ENCODE results near the gene DNAJC12. TPM values are rescaled to one million over a fixed set of nuclear protein-coding genes. Genes with fewer than 3 reads are reported as not detected.

Gene DNAJC12
- total RNA-seq, 4 donors from 2014 or later: 8.6 to 15.0 (median 11.9) TPM

DNA sequence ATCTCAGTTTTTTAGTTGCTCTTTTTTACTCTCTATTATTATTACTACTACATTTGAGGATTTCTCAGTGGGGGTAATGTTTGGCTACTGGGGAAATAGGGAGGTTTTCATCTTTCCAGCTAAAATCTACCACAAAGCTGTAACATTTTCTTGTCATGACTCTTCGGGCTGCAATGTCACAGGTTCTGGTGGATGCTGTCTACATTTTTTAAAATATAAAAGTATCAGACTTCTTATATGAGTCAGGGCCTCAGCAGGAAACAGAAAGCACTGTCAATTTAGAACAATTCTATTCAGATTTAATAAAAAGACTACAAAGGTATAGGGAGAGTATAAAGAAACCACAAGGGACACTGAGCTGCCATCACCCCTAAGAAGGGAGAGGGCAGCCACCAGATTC lies 61.6 kb downstream of the DNAJC12 start:
- Histone ChIP-seq H3K4me3 (no peak overlapping the region), H3K9me3 (no peaks in the 10 kb centered on the region), H3K4me1 (peaks cover 0 to 5% of the 10 kb centered on the region in 2 donors), H3K27ac (no peak overlapping the region), H3K27me3 (no peaks in the 10 kb centered on the region), H3K36me3 (no peaks in the 10 kb centered on the region)
- ATAC-seq (no peak), DNase-seq (no peak)
- intact Hi-C loops (cut with DNase I; ENCODE audit: low total_unique reads) (no loop called here), in situ Hi-C loops (cut with MboI; ENCODE audit: low sequenced_read_pairs in 4 of 4) (loop anchor here in 1 of 4 donors (5.0 kb wide), 1 partner anchor 79 kb away; the partner anchor contains the start of gene CTNNA3)
- TF ChIP-seq CTCF (IDR thresholded peaks at IDR 0.05 in 4 of 5, conservative IDR thresholded peaks at IDR 0.05 in 1 of 5) (no peak), POLR2A (IDR thresholded peaks at IDR 0.05) (no peak)

- Histone ChIP-seq H3K27me3 (no peaks in the 10 kb centered on the region), H3K4me3 (no peak overlapping the region), H3K27ac (no peak overlapping the region), H3K4me1 (peaks cover 0 to 5% of the 10 kb centered on the region in 2 donors), H3K36me3 (no peaks in the 10 kb centered on the region), H3K9me3 (no peaks in the 10 kb centered on the region)
- intact Hi-C loops (cut with DNase I; ENCODE audit: low total_unique reads) (no loop called here), in situ Hi-C loops (cut with MboI; ENCODE audit: low sequenced_read_pairs in 4 of 4) (loop anchor here in 1 of 4 donors (5.0 kb wide), 1 partner anchor 78 kb away; the partner anchor contains the start of gene CTNNA3)
- DNase-seq (no peak), ATAC-seq (no peak)
- TF ChIP-seq POLR2A (IDR thresholded peaks at IDR 0.05) (no peak), CTCF (IDR thresholded peaks at IDR 0.05 in 4 of 5, conservative IDR thresholded peaks at IDR 0.05 in 1 of 5) (no peak)
Observed at GRCh38 chr10:67775279-67775678, 62.7 kb downstream of the DNAJC12 start.

DNA sequence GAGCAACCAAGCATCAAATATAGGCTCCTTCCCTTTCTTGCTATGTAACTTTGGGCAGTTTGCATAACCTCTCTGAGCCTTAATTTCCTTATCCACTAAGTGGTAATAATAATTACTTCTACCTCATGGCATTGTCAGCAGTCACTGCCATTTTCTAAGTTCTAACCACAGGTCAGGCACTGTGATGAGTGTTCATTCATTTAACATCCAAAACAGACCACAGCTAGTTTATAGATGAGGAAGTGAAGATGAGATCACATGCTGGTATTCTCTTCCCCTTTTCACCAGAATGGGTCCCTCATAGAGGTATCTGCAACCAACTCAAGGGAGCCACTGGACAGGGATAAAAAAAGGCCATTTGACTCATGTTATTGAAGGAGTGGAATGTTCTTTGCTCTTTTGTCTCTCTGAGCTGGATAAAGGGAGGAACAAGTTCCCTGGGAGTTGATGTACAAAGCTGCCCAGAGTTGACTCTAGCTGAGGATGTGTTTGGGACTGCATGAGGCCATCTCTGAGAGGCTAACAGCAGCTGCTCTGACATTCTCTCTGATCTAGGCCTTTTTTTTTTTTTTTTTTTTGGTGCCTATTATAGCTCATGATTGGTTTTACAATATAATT lies 65.0 kb downstream of the DNAJC12 start:
- ATAC-seq (no peak), DNase-seq (no peak)
- no peaks in the 10 kb centered on the region for H3K9me3 ChIP-seq
- intact Hi-C loops (cut with DNase I; ENCODE audit: low total_unique reads) (no loop called here), in situ Hi-C loops (cut with MboI; ENCODE audit: low sequenced_read_pairs in 4 of 4) (no loop called here)
- TF ChIP-seq CTCF (IDR thresholded peaks at IDR 0.05 in 4 of 5, conservative IDR thresholded peaks at IDR 0.05 in 1 of 5): no peak
- no peak for TF ChIP-seq POLR2A (IDR thresholded peaks at IDR 0.05)
- H3K27ac ChIP-seq: no peak overlapping the region
- no peak overlapping the region for H3K4me3 ChIP-seq
- H3K36me3 ChIP-seq: no peaks in the 10 kb centered on the region
- no peaks in the 10 kb centered on the region for H3K27me3 ChIP-seq
- H3K4me1 ChIP-seq: no peaks in the 10 kb centered on the region

DNA sequence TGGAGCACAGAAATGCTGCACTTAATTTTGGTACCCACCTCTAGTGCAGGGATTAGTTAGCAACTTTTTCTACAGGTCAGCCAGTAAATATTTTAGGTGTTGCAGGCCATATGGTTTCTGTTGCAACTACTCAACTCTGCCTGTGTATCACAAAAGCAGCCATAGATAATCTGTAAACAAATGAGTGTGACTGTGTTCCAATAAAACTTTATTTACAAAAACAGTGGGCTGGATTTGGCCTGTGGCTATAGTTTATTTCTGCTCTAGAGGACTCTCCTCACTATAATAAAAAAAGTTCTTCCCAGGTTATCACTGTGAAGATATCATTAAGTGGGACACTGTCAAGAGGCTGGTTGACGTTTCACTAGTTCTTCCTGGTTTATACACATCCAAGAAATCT lies 65.8 kb downstream of the DNAJC12 start:
- DNase-seq: no peak
- in situ Hi-C loops (cut with MboI; ENCODE audit: low sequenced_read_pairs in 4 of 4): no loop called here
- TF ChIP-seq CTCF (IDR thresholded peaks at IDR 0.05 in 4 of 5, conservative IDR thresholded peaks at IDR 0.05 in 1 of 5): no peak
- TF ChIP-seq POLR2A (IDR thresholded peaks at IDR 0.05): no peak
- ATAC-seq: no peak
- intact Hi-C loops (cut with DNase I; ENCODE audit: low total_unique reads): no loop called here
- no peaks in the 10 kb centered on the region for H3K27me3 ChIP-seq
- H3K36me3 ChIP-seq: no peaks in the 10 kb centered on the region
- no peaks in the 10 kb centered on the region for H3K9me3 ChIP-seq
- no peak overlapping the region for H3K4me3 ChIP-seq
- H3K27ac ChIP-seq: no peak overlapping the region
- H3K4me1 ChIP-seq: no peaks in the 10 kb centered on the region

- Histone ChIP-seq H3K36me3 (no peaks in the 10 kb centered on the region), H3K27me3 (no peaks in the 10 kb centered on the region), H3K4me1 (no peaks in the 10 kb centered on the region), H3K27ac (no peak overlapping the region), H3K4me3 (no peak overlapping the region), H3K9me3 (no peaks in the 10 kb centered on the region)
- TF ChIP-seq POLR2A (IDR thresholded peaks at IDR 0.05) (no peak), CTCF (IDR thresholded peaks at IDR 0.05 in 4 of 5, conservative IDR thresholded peaks at IDR 0.05 in 1 of 5) (no peak)
- intact Hi-C loops (cut with DNase I; ENCODE audit: low total_unique reads) (no loop called here), in situ Hi-C loops (cut with MboI; ENCODE audit: low sequenced_read_pairs in 4 of 4) (no loop called here)
- no peak for DNase-seq
- no peak for ATAC-seq
Observed at GRCh38 chr10:67771200-67771599, 66.8 kb downstream of the DNAJC12 start.
